Measurements from ENCODE around the gene TRIM7. TPM values are rescaled to one million over a fixed set of nuclear protein-coding genes. Genes with fewer than 3 reads are reported as not detected.
"Not testable (repeated sequence)": the region's sequence is repeated elsewhere in the genome, so short reads cannot be mapped to it uniquely, and the experiment has no call there.

Gene TRIM7
- total and polyA plus RNA-seq, 9 of the 15 experiments (the other 6 are each of a cell fraction or from before 2014, with no cell fraction given): 2.6 to 14.9 (median 8.9) TPM

DNA sequence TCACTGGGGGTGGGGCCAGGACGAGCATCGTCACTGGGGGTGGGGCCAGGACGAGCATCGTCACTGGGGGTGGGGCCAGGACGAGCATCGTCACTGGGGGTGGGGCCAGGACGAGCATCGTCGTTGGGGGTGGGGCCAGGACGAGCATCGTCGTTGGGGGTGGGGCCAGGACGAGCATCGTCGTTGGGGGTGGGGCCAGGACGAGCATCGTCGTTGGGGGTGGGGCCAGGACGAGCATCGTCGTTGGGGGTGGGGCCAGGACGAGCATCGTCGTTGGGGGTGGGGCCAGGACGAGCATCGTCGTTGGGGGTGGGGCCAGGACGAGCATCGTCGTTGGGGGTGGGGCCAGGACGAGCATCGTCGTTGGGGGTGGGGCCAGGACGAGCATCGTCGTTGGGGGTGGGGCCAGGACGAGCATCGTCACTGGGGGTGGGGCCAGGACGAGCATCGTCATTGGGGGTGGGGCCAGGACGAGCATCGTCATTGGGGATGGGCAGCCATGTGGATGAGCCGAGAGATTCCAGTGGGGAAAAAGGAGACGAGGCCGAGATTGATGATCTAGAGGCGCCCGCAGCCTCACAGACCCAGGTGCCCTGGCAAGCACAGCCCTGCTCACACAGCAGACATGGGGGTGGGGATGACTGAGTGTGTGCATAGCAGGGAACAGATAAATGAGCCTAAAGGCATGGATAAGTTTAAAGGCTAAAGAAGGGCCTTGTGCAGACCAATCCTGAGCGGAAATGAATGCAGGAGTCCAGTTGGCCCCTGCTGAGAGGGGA, 44.1 kb downstream of the TRIM7 start:
- intact Hi-C loops (cut with micrococcal nuclease): loop anchor here (10.0 kb wide), 1 partner anchor 56 kb away; no protein-coding TSS in a partner anchor
- peak; percentile 69 to 76 (median 73) for DNase-seq (ENCODE audit: extremely low read depth in 1 of 4, low spot score in 3 of 4)
- H3K27me3 ChIP-seq (ENCODE audit: control insufficient read depth in 2 of 2, insufficient read depth in 2 of 2, low read length in 2 of 2); H3K9me3 ChIP-seq (replicated peaks; ENCODE audit: control insufficient read depth, insufficient read depth, low read depth, low read length); H3K79me2 ChIP-seq (ENCODE audit: control insufficient read depth, insufficient read depth, low read length); H3K36me3 ChIP-seq (ENCODE audit: control insufficient read depth, insufficient read depth, low read length); in situ Hi-C loops (cut with MboI); H4K20me1 ChIP-seq (replicated peaks; ENCODE audit: control insufficient read depth, insufficient read depth, low read length); H3K9me1 ChIP-seq (ENCODE audit: control insufficient read depth, insufficient read depth, low read length); FAIRE-seq; CTCF ChIA-PET (ENCODE audit: low intra/inter-chr PET ratio); BruUV-seq (replicated peaks); TF ChIP-seq ATF1 (CRISPR knock-in tag; IDR thresholded peaks at IDR 0.05): not testable (repeated sequence)
- POLR2A ChIA-PET: interaction anchor here (0.6 to 1.2 kb wide), 5 partner anchors 12 to 90 kb away, joined by 3 to 6 read pairs (median 4); partner anchors contain the start of gene TRIM41
- peak overlapping the region; percentile 19; the same call in 1 of the 2 replicates for H3K4me3 ChIP-seq
- ATAC-seq: peak; percentile 18
- peak overlapping the region; percentile 81 to 91 for H3K9ac ChIP-seq (ENCODE audit: insufficient read depth in 1 of 2, low read depth in 2 of 2, low read length in 2 of 2)
- peak overlapping the region; percentile 85 for H3K4me2 ChIP-seq (ENCODE audit: insufficient read depth, low read length)
- WGBS (ENCODE audit: insufficient coverage, low coverage, missing lambda C conversion rate): 0% methylated on average over 6 of the region's 48 CpGs
- peak overlapping the region; percentile 100 for H2AFZ ChIP-seq (ENCODE audit: low read depth, low read length)
- peak overlapping the region; percentile 87 for H3K27ac ChIP-seq (ENCODE audit: extremely low read depth, low read depth, low read length)
- H3K4me1 ChIP-seq (replicated peaks in 1 of 2; ENCODE audit: control insufficient read depth in 2 of 2, insufficient read depth in 2 of 2, low read length in 2 of 2): peaks cover 41 to 43% of the 10 kb centered on the region in 2 experiments
- TF ChIP-seq POLR2A (conservative IDR thresholded peaks at IDR 0.05): peak; percentile 53; the same call in 1 of the 2 replicates
- peak; percentile 50 for TF ChIP-seq EP400 (IDR thresholded peaks at IDR 0.05)
- TF ChIP-seq CBFB (CRISPR knock-in tag; IDR thresholded peaks at IDR 0.05): 0 out of 2 replicates have a peak, but pooled peaks have one; percentile 13
- peak; percentile 56 to 64; a peak in 2 of 4 replicates for TF ChIP-seq KDM1A (IDR thresholded peaks at IDR 0.05)
- peak; percentile 32; the same call in 1 of the 2 replicates for TF ChIP-seq PHF8 (IDR thresholded peaks at IDR 0.05; ENCODE audit: borderline replicate concordance, low read length)
- TF ChIP-seq CXXC5 (CRISPR knock-in tag; IDR thresholded peaks at IDR 0.05): peak; percentile 33
- peak; percentile 85 for TF ChIP-seq ATF1 (tag; IDR thresholded peaks at IDR 0.05)
- TF ChIP-seq OTX1 (CRISPR knock-in tag; IDR thresholded peaks at IDR 0.05): peak; percentile 89; the same call in 1 of the 2 replicates
- peak; percentile 91 for TF ChIP-seq L3MBTL2 (IDR thresholded peaks at IDR 0.05)
- 0 out of 2 replicates have a peak, but pooled peaks have one; percentile 10 for TF ChIP-seq FOSL1 (tag; conservative IDR thresholded peaks at IDR 0.05)
- TF ChIP-seq HDAC3 (IDR thresholded peaks at IDR 0.05; ENCODE audit: borderline replicate concordance, partially characterized antibody): peak; percentile 35
